ENCODE results near the gene CLCN5.

The CLCN5 gene

DNA sequence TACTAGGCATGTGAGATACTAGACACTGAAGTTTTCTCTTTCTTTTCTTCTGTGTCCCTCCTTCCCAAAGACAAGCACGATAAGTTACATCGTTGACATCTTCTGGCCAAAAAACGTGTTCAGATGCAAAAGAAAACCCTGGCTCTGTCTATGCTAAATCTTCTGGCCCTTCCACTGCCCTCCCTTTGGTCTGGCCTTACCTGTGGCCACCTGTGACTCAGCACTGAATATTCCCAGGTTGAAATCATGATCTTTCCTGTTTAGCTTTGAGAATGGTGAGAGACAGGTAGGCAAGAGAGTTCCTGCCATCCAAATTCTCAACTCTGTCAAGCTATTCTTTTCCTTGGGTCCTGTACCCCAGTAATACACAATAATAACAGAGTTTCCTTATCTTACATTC lies 12.3 kb downstream of the CLCN5 start:
- no peak for DNase-seq

DNA sequence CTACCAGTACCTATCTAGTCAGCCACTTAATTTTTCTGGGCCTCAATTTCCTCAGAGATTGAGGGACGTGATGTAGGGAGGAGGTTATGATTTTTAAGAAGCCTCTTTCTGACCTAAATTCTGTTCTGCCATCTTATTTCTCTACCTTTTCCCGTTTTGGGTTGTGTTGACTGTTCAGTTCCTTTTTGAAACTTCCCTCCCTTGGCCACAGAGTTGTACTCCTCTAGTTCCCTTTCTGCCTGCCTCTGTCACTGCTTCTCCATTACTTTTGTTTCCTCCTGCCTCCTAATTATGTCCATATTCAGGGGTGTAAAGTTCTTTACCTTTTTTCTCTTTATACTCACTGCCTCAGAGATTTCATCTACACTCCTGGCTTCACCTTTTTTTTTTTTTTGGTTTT lies 25.4 kb downstream of the CLCN5 start:
- DNase-seq, result no peak

DNA sequence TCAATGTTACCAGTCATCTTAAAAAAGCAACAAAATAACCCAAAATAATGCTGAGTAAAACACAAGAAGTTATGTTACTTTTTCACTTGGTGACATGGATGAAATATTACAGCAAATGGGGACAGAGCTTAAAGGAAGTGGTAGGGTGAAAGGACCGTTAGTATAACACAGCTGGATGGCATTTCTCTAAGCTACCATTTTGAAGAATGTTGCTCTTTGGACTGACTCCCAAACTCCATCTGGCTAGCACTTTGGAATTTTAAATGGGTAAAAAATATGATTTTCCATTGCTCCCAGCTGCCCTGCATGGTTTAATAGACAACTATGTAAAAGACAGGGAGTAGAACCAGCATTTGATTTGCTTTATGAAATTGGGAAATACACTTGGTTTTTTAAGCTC lies 27.6 kb downstream of the CLCN5 start:
- DNase-seq, result no peak

DNA sequence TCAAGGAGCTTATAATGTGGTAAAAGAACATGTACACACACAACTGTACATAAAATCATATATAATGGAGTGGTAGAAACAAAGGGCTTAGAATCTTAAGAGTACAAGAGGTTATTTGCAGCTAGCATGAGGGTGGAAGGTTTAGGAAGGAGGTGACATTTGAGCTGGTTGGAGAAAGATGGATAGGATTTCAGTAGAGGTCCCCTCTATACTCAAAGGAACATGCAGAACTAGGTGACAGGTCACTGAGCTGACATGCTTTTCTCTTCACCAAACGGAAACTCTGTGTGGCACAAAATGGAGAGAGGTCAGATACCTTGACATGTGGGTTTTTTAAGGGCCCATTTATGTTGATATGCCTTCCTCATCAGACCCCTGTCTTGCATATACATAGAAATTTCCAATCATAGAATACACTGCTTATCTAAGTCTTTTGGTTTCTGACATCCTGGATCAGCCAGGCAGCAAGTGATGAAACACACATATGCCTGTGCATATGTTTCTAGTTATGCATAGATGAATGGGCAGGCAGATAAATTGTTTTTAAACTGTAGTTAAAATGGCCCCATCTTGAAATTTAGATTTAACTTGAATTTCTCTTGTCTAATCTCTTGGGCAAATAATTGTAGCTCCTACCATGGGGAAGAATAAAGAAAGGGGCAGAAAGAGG lies 29.3 kb downstream of the CLCN5 start:
- DNase-seq, result no peak

DNA sequence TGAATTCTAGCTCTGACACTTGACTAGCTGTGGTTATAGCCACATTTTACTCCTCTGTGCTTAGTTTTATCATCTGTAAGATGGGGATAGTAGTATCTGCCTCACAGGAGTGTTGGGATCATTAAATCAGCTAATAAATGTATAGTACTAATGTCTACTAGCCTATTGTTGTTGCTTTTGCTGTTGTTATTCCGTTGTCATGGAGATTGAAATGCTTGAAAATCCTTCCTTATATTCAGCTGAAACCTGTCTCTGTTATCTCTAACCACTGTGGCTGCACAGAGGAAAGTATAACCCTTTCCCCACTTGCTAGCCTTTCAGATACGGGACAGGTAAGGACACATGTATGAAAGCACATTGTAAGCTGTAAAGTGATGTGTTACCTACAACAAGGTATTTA lies 33.9 kb downstream of the CLCN5 start:
- DNase-seq, result no peak

DNA sequence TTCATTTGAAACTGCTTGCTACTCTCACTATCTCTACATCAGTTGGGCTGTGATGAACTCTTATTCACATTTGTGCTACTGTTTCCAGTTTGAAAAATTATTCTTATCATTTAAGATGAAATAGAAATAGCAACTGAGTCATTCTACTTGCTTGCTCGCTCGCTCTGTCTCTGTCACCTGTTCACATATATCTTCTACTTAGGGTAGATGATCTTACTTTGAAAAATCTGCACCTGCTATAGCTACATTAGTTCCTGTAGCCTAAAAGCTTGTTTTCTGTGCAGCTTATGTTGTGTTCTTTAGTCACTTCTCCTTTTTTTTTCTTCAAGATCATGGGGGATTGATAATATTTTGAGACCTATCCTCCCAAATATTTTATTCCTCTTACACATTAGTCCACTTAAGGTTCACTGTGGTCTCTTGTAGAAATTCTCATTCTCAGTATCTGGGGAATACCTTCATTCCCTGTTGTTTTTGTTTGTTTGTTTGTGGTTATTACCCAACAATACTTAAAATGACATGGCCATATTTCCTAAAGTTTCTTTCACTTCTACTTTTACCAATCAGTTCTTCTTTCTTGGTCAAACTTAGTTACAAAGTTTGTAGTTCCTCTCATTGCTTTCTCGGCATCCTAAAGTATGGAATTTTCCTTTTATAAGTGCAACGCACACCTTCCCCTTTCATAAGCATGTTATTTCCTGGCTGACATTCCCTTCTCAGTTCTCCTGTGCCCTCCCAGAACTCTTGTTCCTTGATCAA lies 36.5 kb downstream of the CLCN5 start:
- DNase-seq, result no peak

DNA sequence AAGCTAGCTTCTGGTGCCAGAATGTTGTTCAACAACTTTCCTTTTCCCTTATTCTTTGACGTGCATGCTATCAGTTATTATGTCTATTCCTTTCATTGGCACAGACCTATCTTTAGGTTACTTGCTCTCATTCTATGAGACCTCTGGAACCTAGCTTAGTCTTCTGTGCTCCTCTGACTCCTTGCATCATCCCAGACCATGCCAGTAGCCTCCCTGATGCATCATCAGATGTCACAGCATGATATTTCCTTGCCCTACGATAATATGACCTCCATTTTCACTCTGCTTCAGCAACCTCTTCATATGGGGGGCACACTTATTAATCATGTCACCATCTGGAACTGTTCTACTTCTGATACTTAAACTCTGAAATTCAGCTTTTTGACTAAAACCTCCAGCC lies 37.2 kb downstream of the CLCN5 start:
- no peak for DNase-seq

DNA sequence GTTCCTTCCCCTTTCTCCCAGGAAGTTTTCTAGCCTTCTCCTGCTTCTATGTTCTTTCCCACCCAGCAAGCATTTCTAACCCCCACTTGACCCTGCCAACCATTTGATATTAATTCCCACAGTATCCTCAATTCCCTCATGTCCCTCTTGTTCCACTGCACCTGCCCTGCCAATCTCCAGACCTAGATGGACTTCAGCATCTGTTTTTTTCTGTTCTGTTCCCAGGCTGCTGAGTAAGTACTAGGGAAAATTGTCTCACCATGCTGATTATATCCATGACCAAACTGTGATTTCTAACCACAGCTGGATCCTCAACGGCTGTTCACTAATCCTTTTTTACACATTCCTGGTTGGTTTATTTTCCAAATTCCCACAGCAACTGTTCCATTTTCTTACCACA lies 37.7 kb downstream of the CLCN5 start:
- no peak for DNase-seq

DNA sequence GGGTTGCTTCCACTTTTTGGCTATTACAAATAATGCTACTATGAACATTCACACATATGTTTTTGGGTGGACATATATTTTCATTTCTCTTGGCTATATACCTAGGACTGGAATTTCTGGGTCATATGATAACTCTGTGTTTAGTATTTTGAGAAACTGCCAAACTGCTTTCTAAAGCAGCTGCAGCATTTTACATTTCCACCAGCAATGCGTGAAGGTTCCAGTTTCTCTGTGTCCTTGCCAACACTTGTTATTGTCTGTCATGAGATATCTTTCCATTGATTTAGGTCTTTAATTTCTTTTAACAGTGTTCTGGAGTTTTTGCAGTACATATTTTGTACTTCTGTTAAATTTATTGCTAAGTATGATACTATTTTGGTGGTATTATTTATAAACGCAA lies 48.3 kb downstream of the CLCN5 start:
- DNase-seq, result no peak

DNA sequence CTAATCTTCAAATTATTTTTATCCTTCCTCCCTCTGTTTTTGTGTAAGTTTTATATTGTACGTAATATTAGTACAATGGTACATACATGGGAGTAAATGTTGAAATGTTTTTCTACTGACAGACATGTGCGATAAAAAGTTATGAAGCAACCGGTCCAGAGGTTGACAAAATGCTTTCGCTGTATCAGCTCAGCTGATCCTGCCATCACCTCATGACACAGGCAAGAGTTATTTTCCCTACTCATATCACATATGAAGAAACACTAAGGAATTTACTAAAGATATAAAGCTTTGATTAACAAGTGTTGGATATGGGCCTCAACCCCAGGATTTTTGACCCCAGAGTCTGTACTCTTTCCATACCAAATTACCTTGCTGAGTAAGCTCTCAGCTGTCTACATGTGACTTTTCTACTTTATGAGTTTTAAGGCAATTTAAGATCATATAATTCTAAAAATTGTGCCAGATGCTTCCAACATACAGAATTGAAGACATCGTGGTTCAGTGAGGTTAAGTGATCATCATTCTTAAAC lies 50.0 kb downstream of the CLCN5 start:
- no peak for DNase-seq

DNA sequence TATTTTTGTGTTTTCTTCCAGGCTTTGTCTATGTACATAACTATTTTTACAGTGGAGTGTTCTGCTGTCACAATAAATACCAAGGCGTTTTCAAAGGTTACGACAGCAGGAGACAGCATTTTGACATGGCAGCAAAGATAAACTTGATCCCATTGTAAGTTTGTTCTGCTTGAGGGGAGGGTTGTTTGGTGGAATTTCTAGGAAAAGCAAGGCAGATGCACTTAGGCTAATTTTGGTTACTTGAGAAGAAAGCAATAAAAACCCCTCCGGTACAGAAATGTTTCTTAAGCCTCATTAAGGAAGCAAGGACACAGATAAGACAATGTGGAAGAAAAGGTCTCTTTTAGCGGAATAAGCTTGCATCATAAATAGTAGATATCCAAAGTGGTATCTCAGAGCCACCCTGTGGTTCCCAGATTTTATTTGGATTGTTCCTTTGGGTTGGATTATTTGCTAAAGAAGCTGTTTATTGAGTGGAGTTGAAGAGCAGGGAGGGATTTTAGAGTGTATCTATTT lies 54.3 kb downstream of the CLCN5 start:
- DNase-seq, result no peak

DNA sequence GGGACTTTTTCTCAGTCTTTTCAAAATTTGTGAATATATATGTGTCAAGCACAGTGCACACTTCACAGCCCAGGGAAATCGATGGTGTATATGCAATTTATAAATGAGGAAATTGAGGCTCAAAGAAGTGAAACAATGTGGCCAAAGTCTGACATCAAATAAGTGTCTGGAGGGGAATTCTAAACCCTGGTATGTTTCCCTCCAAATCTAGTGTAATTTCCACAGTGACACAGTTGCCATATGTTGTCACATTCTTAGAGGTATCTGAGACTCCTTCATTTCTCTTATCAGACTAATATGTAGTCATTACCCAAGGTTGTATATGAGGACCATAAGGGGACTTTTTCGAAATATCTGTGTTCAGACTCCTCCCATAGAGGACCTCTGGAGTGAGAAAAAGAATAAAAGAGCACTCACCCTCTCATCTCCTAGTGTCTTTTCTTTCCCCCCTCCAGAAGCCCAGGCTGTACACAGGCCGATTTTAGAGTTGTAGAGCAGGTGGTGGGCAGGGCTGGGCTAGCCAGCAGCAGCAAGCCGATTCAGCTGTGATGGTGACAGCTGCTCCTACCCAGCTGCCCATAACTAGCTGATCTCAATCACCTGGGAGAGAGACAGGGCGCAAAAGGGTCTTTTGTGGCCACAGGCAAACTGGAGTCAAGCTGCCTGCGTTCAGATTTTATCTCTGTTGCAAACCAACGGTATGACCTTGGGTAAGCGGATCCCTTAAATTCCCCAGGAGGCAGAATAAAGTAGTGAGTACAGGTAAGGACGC lies 55.1 kb downstream of the CLCN5 start:
- DNase-seq, result no peak

DNA sequence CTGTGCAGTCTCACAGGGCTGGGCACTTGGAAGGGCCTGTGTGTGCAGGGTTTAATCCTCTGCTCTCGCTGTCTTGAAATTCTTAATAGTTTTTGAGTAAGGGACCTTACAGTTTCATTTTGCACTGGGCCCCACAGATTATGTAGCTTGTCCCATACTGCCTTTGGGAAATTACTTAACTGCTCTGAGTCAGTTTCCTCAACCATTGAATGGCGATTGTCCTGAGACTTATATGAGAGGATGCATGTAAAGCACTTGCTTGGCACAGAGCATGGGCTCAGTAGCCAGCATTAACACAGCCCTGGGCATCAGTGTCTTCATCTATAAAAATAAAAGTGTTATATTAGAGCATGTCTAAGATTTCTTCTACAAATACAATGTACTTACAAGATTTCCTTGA lies 55.8 kb downstream of the CLCN5 start:
- DNase-seq, result no peak

DNA sequence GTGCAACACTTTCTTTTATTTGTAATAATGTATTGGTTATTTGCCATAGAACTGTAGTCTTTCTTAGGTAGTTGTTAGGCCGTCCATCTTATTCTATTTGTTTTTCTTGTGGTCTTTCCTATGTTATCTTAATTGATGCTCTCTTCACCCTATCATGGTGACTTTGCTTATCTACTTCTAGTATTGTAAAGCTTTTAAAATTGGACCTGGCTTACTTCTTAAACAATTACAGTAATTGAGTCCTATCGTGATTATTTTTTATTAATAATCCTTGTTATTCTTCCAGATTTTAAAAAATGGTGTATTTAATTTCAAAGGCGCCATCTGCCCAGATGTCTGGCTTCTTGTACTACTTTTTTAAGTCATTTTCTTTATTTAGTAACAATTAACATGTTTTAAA lies 63.7 kb downstream of the CLCN5 start:
- DNase-seq, result no peak

DNA sequence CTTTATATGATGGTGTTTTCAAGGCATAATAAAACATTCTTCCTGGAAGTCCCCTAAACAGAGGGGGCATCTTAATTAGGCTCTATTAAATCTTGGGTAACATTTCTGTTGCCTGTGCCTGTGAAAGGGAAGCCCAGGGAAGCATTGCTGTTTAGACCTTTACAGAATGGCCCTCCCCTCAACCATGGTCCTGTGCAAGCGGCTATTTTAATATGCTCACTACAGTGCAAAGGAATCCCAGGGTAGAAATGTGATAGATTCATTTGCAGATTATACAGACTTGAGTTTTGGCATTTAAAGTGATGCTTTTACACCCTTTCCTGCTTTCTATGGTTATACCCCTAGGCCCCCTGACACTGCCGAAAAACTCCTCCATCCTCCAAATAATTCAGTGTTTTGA lies 65.3 kb downstream of the CLCN5 start:
- DNase-seq, result no peak

DNA sequence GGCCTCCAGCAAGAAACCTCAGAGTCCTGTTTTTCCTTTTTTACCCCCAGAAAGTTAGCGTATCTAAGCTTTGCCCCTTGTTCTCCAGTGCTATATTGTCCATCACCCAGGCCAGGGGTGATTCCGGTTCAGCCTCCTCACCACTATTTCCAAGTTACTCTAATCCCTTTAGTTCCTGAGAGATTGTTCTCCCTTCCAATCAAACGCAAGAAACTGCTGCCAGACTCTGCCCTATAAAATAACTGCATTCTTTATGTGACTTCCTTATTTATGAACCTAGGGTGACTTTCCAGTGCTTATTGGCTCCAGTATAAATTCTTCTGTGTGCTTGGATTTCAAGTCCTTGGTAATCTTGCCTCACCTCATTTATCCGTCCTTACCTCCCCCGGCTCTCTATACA lies 65.7 kb downstream of the CLCN5 start:
- DNase-seq, result no peak

DNA sequence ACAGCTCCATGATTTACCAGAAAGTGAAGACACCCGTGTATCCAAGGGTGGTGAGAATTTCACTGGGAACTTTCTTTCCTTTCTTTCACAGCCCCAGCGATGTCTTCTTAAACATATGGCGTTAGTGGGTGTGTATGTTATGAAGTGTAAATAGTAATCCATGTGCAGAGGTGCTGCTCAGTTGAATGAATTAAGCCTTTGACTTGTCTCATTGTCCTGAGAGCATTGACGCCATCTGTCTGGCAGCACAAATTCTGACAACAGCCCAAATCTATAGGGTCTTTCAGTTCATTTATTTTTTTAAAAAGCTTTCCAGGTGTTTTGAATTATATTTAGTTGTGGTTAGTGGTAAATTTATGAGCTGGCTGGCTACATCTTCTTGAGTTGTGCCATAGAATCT lies 69.4 kb downstream of the CLCN5 start:
- no peak for DNase-seq

DNA sequence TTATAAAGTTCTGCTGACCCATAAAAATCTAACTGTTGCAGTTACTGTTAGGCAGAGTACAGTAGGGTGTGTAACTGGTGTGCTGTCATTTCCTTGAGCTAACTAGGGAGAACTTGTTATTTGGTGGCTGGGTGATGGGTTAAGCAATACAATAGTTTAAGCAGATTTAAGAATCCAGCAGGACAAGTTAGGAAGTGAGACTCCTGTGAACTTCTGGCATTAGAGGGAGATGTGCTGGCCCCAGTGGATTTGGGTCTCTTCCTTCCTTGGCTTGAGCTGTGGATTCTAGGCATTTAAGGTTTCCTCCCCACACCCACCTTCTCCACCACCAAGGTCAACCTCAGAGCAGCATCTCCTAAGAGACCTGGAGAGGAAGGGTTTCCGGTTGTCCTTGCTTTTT lies 70.5 kb downstream of the CLCN5 start:
- DNase-seq, result no peak

DNA sequence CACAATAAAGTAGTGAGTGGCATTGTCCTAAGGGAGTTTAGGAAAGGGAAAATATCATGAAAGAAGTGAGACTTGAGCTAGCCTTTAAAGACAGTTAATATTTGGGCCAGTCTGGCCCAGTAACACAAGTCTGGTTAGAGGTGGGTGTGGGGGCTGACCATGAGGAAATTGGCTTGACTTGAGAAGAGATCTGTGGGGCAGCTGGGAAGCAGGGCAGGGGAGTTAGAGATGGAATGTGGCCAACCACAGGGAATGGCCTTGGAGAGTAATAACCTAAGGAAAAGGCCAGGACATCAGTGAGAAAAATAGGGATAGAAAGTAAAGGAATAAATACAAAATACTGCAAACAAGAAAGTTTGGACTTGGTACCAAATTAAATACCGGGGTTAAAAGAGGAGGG lies 71.3 kb downstream of the CLCN5 start:
- no peak for DNase-seq

DNA sequence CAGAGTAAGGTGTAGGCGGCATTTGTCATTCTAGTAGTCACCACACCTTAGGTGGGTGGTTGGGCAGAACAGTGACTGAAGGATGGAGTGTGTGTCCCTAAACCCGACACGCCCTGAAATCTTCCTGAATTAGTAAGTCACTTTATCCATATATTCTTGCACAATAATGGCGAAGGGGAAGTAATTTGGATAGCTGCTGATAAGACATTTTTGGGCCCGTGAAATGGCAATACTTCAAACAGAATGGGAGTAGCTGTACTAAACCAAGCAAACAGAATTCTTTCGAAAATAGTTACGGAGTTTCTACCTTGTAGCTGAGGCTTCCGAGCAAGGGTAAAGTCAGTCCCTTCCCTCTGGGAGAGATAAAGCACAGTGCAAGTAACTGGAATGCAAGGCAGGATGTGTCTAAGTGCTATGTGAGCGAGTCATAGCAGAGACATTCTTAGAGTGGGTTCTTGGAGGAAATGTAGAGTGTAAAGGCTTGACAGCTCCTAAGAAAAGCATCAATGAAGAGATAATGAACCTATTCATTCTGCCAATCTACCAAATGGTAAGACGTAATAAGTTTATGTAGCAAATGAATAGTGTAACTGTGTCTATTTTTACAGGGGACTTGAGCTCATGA lies 72.8 kb downstream of the CLCN5 start:
- no peak for DNase-seq

DNA sequence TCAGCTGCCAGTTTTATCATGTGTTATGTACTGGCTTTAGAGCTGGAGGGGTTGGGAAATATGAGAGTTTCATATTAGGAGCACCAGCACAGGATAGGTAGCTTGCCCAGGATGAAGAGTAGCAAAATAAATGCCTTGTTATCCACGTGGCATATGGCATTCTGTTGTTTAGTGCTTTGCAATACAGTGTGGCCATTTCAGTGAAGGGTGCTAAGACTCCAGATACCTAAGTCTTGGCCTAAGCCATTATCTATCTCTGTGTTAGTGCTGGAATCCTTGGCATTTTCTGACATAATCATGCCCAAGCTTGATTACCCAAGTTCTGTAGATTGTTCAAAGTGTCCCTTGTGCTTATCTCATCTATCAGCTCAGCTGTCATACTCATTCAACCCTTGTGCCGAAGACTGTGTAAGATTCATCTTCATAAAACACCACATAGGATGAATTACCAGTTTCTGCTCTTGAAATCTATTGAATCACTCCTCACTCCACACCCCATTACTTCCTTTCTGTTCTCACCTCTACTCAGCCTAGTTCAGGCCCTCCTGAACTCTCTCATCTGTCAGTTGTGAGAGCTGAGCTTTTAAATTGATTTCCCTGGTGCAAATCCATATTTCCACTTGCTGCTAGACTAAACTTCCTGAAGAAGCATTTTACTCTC lies 73.5 kb downstream of the CLCN5 start:
- no peak for DNase-seq

DNA sequence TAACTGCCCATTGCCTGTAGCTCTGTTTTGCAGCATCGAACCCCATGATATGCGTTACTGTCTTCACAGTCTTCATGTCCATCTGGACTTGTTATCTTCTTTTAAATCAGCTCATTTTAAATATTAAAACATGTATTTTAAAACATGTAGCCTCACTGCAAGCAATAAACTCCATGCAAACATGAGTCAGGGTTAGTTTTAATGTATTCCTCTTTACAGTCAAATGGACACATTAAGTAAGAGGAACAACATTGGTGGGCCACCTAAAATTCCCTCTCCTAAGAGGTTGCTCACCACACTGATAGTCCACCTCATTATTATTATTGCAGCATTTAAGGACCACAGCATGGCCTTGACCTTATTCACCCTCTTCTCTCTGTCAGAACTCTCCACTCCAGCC lies 74.1 kb downstream of the CLCN5 start:
- no peak for DNase-seq

DNA sequence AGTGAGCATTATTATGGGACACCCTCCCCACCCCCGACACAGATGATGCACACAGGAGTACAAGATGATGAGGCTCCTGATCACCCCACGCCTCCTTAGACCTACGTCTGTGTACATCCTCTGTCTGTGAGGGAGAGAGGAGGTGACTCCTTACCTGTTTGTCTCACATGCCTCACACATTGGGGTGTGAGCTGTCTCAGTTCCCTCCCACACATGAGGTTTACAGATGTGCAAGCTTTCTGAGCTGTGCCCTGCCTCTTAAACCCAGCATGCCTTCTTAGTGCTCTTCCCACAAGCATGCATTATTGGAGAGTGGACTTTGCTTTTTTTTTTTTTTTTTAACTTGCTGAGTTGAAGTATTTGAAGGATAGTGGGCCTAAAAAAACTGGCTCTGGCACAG lies 76.7 kb downstream of the CLCN5 start:
- no peak for DNase-seq
